CD14-positive monocyte (primary cell): ENCODE measurements around the gene CACNA1D. TPM values are rescaled to one million over a fixed set of nuclear protein-coding genes. Genes with fewer than 3 reads are reported as not detected.

ENCODE experiments used
- DNase-seq, 3 donors: peaks; one replicate each; pipeline ENCODE4 v3.0.0-alpha.2; 2011 to 2022
- H2AFZ ChIP-seq: 2 replicates; pipeline ENCODE4 v1.6.0; 2012; ENCODE audit warnings: mild to moderate bottlenecking, low read depth, low read length, inconsistent platforms; ENCODE audit not compliant: insufficient read depth, poor library complexity, severe bottlenecking
- H3K27ac ChIP-seq, 2 donors: 1 replicate in 1 of 2; 2 replicates in 1 of 2; pipeline ENCODE4 v1.5.1; 2012 to 2013; ENCODE audit warnings: low read length in 2 of 2, control low read depth in 1 of 2, inconsistent platforms in 1 of 2, low read depth in 1 of 2, mild to moderate bottlenecking in 1 of 2
- H3K27me3 ChIP-seq, 2 donors: one replicate each; pipeline versions ENCODE4 v1.6.0 to v1.6.1; 2011 to 2013; ENCODE audit warnings: low read length in 2 of 2; ENCODE audit not compliant: control insufficient read depth in 2 of 2, insufficient read depth in 2 of 2
- H3K36me3 ChIP-seq, 2 donors: replicated peaks in 1 of 2; 1 replicate in 1 of 2; 2 replicates in 1 of 2; pipeline versions ENCODE4 v1.5.1 to v1.6.1; 2012 to 2013; ENCODE audit warnings: low read length in 2 of 2, control low read depth in 1 of 2, inconsistent platforms in 1 of 2, mild to moderate bottlenecking in 1 of 2; ENCODE audit not compliant: insufficient read depth in 2 of 2, control insufficient read depth in 1 of 2
- H3K4me1 ChIP-seq, 2 donors: 1 replicate in 1 of 2; 2 replicates in 1 of 2; pipeline versions ENCODE4 v1.5.1 to v1.6.1; 2012 to 2013; ENCODE audit warnings: low read length in 2 of 2, control low read depth in 1 of 2, inconsistent platforms in 1 of 2, mild to moderate bottlenecking in 1 of 2, moderate library complexity in 1 of 2; ENCODE audit not compliant: insufficient read depth in 2 of 2, control insufficient read depth in 1 of 2
- H3K4me2 ChIP-seq: replicated peaks from 2 replicates; pipeline ENCODE3; 2012; ENCODE audit warnings: low read length, moderate library complexity, mild to moderate bottlenecking; ENCODE audit not compliant: poor library complexity, severe bottlenecking; ENCODE audit errors: extremely low read depth
- H3K4me3 ChIP-seq, 3 experiments: fragments of 200-600 bp in 1 of 3; sonication (generic) in 1 of 3; replicated peaks in 1 of 3; 1 replicate in 2 of 3; 2 replicates in 1 of 3; pipeline ENCODE4 v1.5.1; 2011 to 2013; ENCODE audit warnings: low read length in 3 of 3, mild to moderate bottlenecking in 3 of 3, control low read depth in 2 of 3, low read depth in 2 of 3, inconsistent platforms in 1 of 3, moderate library complexity in 1 of 3
- H3K79me2 ChIP-seq: 2 replicates; pipeline ENCODE4 v1.6.0; 2012; ENCODE audit warnings: mild to moderate bottlenecking, control low read depth, inconsistent platforms, low read length, moderate library complexity; ENCODE audit not compliant: insufficient read depth
- H3K9ac ChIP-seq: 2 replicates; pipeline ENCODE4 v1.6.0; 2017; ENCODE audit warnings: low read length, mild to moderate bottlenecking; ENCODE audit not compliant: insufficient read depth, poor library complexity, severe bottlenecking
- H3K9me3 ChIP-seq, 2 donors: replicated peaks in 1 of 2; 1 replicate in 1 of 2; 2 replicates in 1 of 2; pipeline versions ENCODE4 v1.5.1 to v1.6.1; 2012 to 2013; ENCODE audit warnings: low read length in 2 of 2, control low read depth in 1 of 2; ENCODE audit not compliant: control insufficient read depth in 1 of 2, insufficient read depth in 1 of 2
- H4K20me1 ChIP-seq: 2 replicates; pipeline ENCODE4 v1.6.0; 2012; ENCODE audit warnings: mild to moderate bottlenecking, low read length, control low read depth, moderate library complexity; ENCODE audit not compliant: insufficient read depth
- H3K27ac Mint-ChIP-seq, 7 donors: one replicate each; pipeline ENCODE4 v1.8.0; 2020; ENCODE audit warnings: mild to moderate bottlenecking in 7 of 7, mixed read lengths in 7 of 7, moderate library complexity in 6 of 7, inconsistent platforms in 2 of 7
- H3K27me3 Mint-ChIP-seq, 3 donors: one replicate each; pipeline ENCODE4 v1.8.0; 2021 to 2022; ENCODE audit warnings: low read depth in 3 of 3, mild to moderate bottlenecking in 3 of 3, mixed read lengths in 3 of 3, moderate library complexity in 3 of 3, inconsistent platforms in 1 of 3
- H3K36me3 Mint-ChIP-seq, 2 donors: one replicate each; pipeline ENCODE4 v1.8.0; 2020; ENCODE audit warnings: mixed read lengths in 2 of 2, inconsistent platforms in 1 of 2, mild to moderate bottlenecking in 1 of 2
- H3K4me1 Mint-ChIP-seq: one replicate; pipeline ENCODE4 v1.8.0; 2020; ENCODE audit warnings: mild to moderate bottlenecking, mixed read lengths
- H3K4me3 Mint-ChIP-seq, 2 donors: one replicate each; pipeline ENCODE4 v1.8.0; 2020; ENCODE audit warnings: mild to moderate bottlenecking in 2 of 2, mixed read lengths in 2 of 2, moderate library complexity in 1 of 2
- H3K9me3 Mint-ChIP-seq, 7 donors: one replicate each; pipeline ENCODE4 v1.8.0; 2020 to 2022; ENCODE audit warnings: mixed read lengths in 7 of 7, mild to moderate bottlenecking in 6 of 7, moderate library complexity in 6 of 7, inconsistent platforms in 2 of 7
- CTCF ChIP-seq: fragments of 200-600 bp; IDR thresholded peaks from one replicate; pipeline ENCODE4 v1.8.0; 2022; ENCODE audit warnings: antibody characterized with exemption, mild to moderate bottlenecking
- WGBS: methylation state at CpG from one replicate; pipeline ENCODE4 v1.1.5; 2013; ENCODE audit warnings: missing lambda C conversion rate; ENCODE audit not compliant: insufficient coverage; 5-methylcytosine and 5-hydroxymethylcytosine counted together
- intact Hi-C, 2 donors: fragments of 100-400 bp; cut with micrococcal nuclease; formaldehyde crosslinking; loops; one replicate each; pipeline versions ENCODE4 v1.15.0 to v1.15.1; 2023
- polyA plus RNA-seq, 3 donors: library from polyadenylated mRNA; depleted of rRNA in 1 of 3; unstranded in 2 of 3; stranded (reverse) in 1 of 3; fragments of 300-500 nt in 2 of 3; fragments of >200 nt in 1 of 3; fragmentation: Illumina TruSeq in 2 of 3; gene quantifications; 1 replicate in 2 of 3; 2 replicates in 1 of 3; pipeline ENCODE4 v1.2.3, GENCODE V29; 2012 to 2021

The CACNA1D gene
- polyA plus RNA-seq, 3 donors: 0.29 to 1.2 (median 0.98) TPM

- Mint-ChIP-seq H3K27ac (no peak overlapping the region), H3K36me3 (no peaks in the 10 kb centered on the region), H3K27me3 (peaks cover 6 to 19% (median 15%) of the 10 kb centered on the region in 3 donors), H3K9me3 (no peaks in the 10 kb centered on the region), H3K4me1 (no peaks in the 10 kb centered on the region), H3K4me3 (no peak overlapping the region)
- no peak for DNase-seq
- Histone ChIP-seq H3K9me3 (no peaks in the 10 kb centered on the region), H3K9ac (no peak overlapping the region), H2AFZ (no peak overlapping the region), H3K79me2 (no peaks in the 10 kb centered on the region), H4K20me1 (no peaks in the 10 kb centered on the region), H3K27ac (no peak overlapping the region), H3K36me3 (no peaks in the 10 kb centered on the region), H3K4me2 (no peak overlapping the region), H3K4me1 (no peaks in the 10 kb centered on the region), H3K4me3 (no peak overlapping the region), H3K27me3 (peaks cover 0 to 2% of the 10 kb centered on the region in 2 donors)
- intact Hi-C loops: no loop called here
- no peak for TF ChIP-seq CTCF
- 64% methylated on average over 3 of the region's 3 CpGs for WGBS
These were observed 300.8 kb downstream of the CACNA1D start for GRCh38 chr3:53795176-53795575.

GRCh38 chr3:53795789-53796560, 301.6 kb downstream of the CACNA1D start:
- Mint-ChIP-seq H3K36me3 (no peaks in the 10 kb centered on the region), H3K27ac (no peak overlapping the region), H3K4me1 (no peaks in the 10 kb centered on the region), H3K9me3 (no peaks in the 10 kb centered on the region), H3K27me3 (peaks cover 4 to 19% (median 14%) of the 10 kb centered on the region in 3 donors), H3K4me3 (no peak overlapping the region)
- no peak for DNase-seq
- no peak for TF ChIP-seq CTCF
- WGBS: 54% methylated on average over 3 of the region's 12 CpGs
- Histone ChIP-seq H4K20me1 (no peaks in the 10 kb centered on the region), H3K4me1 (no peaks in the 10 kb centered on the region), H3K4me3 (no peak overlapping the region), H3K36me3 (no peaks in the 10 kb centered on the region), H3K27ac (no peak overlapping the region), H3K79me2 (no peaks in the 10 kb centered on the region), H3K9me3 (no peaks in the 10 kb centered on the region), H2AFZ (no peak overlapping the region), H3K4me2 (no peak overlapping the region), H3K27me3 (peaks cover 0 to 2% of the 10 kb centered on the region in 2 donors), H3K9ac (no peak overlapping the region)
- intact Hi-C loops: no loop called here
